SKM-1 treated with dmso at 0.1 percent for 144 hours (cell line): Measurements from ENCODE around the gene SSX2B.
"Not testable (repeated sequence)": the region's sequence is repeated elsewhere in the genome, so short reads cannot be mapped to it uniquely, and the experiment has no call there.

Source experiments
- DNase-seq: peaks from one replicate; lab custom pipeline; 2025; ENCODE audit not compliant: unreplicated experiment; lab: John Stamatoyannopoulos, UW

The SSX2B gene

DNA sequence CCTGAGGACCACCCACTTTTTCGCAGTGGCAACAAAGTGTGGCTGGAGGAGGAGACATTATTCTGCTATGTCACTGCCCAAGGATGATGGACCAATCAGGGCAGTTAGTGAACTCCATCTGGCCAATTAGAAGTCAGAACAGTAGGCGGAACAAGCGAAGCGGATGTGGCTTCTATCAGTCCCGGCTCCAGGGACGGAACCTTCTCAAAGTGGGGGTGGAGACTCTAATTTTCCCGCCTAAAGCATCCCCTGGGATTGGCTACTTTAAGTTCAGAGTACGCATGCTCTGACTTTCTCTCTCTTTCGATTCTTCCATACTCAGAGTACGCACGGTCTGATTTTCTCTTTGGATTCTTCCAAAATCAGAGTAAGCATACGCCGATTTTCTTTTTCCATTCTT lies at the start of gene SSX2B:
SSX2B (plus strand) TSS at position 301 of the 400 bp plus-strand sequence. CDS start 1,429 bp downstream, outside the sequence.
- DNase-seq = not testable (repeated sequence)

- not testable (repeated sequence) for DNase-seq
These were observed 44.0 kb upstream of the SSX2B start, which contains the start of gene SSX2 for GRCh38 chrX:52707078-52707477. TSS of gene SSX2 (minus strand) at chrX:52707178. CDS start at chrX:52705749, 1,429 bp downstream.

DNA sequence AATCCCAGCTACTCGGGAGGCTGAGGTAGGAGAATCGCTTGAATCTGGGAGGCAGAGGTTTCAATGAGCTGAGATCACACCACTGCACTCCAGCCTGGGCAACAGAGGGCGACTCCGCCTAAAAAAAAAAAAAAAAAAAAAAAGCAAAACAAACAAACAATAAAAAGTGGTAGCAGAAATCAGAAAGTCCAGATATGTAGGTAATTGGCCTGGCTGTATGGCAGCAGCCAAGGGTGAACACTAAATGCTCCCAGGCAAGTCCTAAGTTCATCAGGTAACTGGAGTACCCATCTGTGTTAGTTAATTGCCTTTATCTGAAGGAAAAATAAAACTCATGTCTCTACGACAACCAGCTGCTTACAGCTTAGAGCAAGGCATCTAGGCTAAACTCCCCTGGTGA lies 14.9 kb downstream of the SSX2B start:
- not testable (repeated sequence) for DNase-seq

- not testable (repeated sequence) for DNase-seq
These were observed 22.5 kb downstream of the SSX2B start for GRCh38 chrX:52773504-52773903.

- not testable (repeated sequence) for DNase-seq
These were observed 46.3 kb downstream of the SSX2B start, which contains the start of gene SPANXN5 for GRCh38 chrX:52797327-52797726. TSS of gene SPANXN5 (minus strand) at chrX:52797427. CDS start at chrX:52797348, 79 bp downstream.

DNA sequence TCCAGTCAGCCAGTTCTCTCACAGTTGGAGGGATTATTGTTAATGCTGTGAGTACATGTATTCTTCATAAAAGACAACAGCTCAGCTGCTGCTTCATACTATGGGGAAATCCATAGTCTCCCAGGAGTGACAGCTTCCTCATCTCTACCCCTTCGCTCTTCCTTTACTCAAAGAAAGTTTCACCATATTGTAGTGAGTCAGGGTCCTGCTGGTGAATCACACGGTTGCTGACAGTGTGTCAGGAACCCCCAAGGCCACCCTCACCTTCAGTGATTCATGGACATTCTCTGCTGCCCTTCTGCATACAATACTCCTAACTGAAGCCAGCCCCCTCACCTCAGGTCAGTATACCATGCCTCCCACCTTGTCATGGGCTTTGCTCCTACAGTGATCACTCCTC lies 53.8 kb downstream of the SSX2B start:
- DNase-seq = not testable (repeated sequence)
